Measurements from ENCODE around the gene TTLL3. TPM values are rescaled to one million over a fixed set of nuclear protein-coding genes. Genes with fewer than 3 reads are reported as not detected.

TTLL3 gene
- total and polyA plus RNA-seq, 2 donors (not counting 3 experiments of a cell fraction or from before 2014, with no cell fraction given), result 43.5 to 65.2 TPM

DNA sequence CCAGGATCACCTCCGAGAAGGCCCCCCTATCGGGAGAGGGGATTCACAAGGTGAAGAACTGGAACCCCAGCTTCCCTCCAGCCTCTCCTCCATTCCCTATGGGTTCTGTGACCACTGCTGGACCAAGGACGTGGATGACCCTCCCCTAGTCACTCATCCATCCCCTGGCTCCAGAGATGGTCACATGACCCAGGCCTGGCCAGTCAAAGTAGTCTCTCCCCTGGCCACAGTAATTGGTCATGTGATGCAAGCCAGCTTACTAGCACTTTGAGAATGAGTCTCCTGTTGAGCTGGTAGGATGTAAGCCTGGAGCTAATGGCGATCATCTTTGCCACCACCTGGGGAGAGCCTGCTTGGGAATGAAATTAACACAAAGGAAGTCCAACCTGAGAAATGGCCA lies 44.2 kb upstream of the TTLL3 start:
- Histone ChIP-seq H3K36me3 (ENCODE audit: control insufficient read depth in 2 of 2, extremely low read depth in 1 of 2, insufficient read depth in 2 of 2, low read length in 2 of 2) (peaks cover 0 to 5% of the 10 kb centered on the region in 2 experiments), H3K27ac (ENCODE audit: insufficient read depth, low read depth, low read length) (no peak overlapping the region), H3K27me3 (ENCODE audit: control insufficient read depth in 2 of 2, insufficient read depth in 2 of 2, low read length in 2 of 2) (no peaks in the 10 kb centered on the region), H3K4me3 (replicated peaks in 1 of 3; ENCODE audit: insufficient read depth in 1 of 3, low read depth in 1 of 3, low read length in 3 of 3) (no peak overlapping the region), H3K9me1 (replicated peaks; ENCODE audit: control insufficient read depth, extremely low read depth, insufficient read depth, low read length) (no peaks in the 10 kb centered on the region), H3K9me3 (replicated peaks; ENCODE audit: control insufficient read depth, insufficient read depth, low read length) (no peaks in the 10 kb centered on the region), H2AFZ (ENCODE audit: low read depth, low read length) (no peak overlapping the region), H3K4me2 (ENCODE audit: insufficient read depth, low read length) (no peak overlapping the region), H3K9ac (replicated peaks; ENCODE audit: extremely low read depth, insufficient read depth, low read length) (no peak overlapping the region), H3K79me2 (ENCODE audit: control insufficient read depth, insufficient read depth, low read length) (peaks cover 6% of the 10 kb centered on the region), H3K4me1 (ENCODE audit: control insufficient read depth, extremely low read depth, insufficient read depth, low read length) (peaks cover 18% of the 10 kb centered on the region), H4K20me1 (replicated peaks; ENCODE audit: control insufficient read depth, extremely low read depth, insufficient read depth, low read length) (no peaks in the 10 kb centered on the region)
- dilution Hi-C loops (cut with MboI; ENCODE audit: extremely low pct_ligation_motif_present, low sequenced_read_pairs), result no loop called here
- BruUV-seq (replicated peaks), result no TSS peak
- DNase-seq (ENCODE audit: low read depth, low spot score) (no peak), FAIRE-seq (no peak)
- CTCF ChIA-PET, result no interaction called here
- POLR2A ChIA-PET, result no interaction called here
- TF ChIP-seq GATA2 (IDR thresholded peaks at IDR 0.05; ENCODE audit: insufficient read depth, insufficient read length, low read depth, low read length) (no peak), POLR2A (IDR thresholded peaks at IDR 0.05; ENCODE audit: low read depth, low read length) (no peak), EZH2 (IDR thresholded peaks at IDR 0.05; ENCODE audit: borderline replicate concordance, low read depth, low read length, severe bottlenecking) (no peak)
- TF ChIP-seq, protein P1, sequence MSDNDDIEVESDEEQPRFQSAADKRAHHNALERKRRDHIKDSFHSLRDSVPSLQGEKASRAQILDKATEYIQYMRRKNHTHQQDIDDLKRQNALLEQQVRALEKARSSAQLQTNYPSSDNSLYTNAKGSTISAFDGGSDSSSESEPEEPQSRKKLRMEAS (IDR thresholded peaks at IDR 0.05; ENCODE audit: insufficient read depth, insufficient read length), result no peak
- TF ChIP-seq, protein P2, sequence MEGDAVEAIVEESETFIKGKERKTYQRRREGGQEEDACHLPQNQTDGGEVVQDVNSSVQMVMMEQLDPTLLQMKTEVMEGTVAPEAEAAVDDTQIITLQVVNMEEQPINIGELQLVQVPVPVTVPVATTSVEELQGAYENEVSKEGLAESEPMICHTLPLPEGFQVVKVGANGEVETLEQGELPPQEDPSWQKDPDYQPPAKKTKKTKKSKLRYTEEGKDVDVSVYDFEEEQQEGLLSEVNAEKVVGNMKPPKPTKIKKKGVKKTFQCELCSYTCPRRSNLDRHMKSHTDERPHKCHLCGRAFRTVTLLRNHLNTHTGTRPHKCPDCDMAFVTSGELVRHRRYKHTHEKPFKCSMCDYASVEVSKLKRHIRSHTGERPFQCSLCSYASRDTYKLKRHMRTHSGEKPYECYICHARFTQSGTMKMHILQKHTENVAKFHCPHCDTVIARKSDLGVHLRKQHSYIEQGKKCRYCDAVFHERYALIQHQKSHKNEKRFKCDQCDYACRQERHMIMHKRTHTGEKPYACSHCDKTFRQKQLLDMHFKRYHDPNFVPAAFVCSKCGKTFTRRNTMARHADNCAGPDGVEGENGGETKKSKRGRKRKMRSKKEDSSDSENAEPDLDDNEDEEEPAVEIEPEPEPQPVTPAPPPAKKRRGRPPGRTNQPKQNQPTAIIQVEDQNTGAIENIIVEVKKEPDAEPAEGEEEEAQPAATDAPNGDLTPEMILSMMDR (IDR thresholded peaks at IDR 0.05; ENCODE audit: extremely low read depth in 1 of 2, insufficient read depth in 1 of 2, low read depth in 1 of 2, low read length in 2 of 2), result no peak
- intact Hi-C loops (cut with micrococcal nuclease), result no loop called here

DNA sequence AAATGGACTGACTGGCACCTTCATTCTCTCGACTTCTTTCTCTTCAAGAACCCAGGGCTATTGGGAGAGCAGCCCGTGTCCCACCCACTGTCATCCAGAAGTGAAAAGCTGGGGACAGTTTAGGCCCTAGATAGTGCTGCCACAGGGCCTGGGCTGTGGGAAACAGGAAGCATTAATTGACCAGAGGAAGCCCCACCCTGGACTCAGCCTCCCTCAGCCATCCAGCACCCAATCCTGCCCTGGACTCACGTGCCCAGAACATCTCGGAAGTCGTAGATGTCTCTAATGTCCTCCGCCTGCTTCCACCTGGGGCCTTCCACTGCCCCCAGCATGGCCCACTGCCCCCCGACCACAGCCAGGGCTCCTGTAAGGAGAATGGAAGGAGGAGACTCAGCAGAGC lies 42.6 kb upstream of the TTLL3 start:
- H2AFZ ChIP-seq (ENCODE audit: low read depth, low read length), result no peak overlapping the region
- BruUV-seq (replicated peaks), result no TSS peak
- ChIA-PET CTCF (no interaction called here), POLR2A (no interaction called here)
- intact Hi-C loops (cut with micrococcal nuclease), result no loop called here
- H3K36me3 ChIP-seq (ENCODE audit: control insufficient read depth in 2 of 2, extremely low read depth in 1 of 2, insufficient read depth in 2 of 2, low read length in 2 of 2), result peaks cover 0 to 2% of the 10 kb centered on the region in 2 experiments
- H3K9ac ChIP-seq (replicated peaks; ENCODE audit: extremely low read depth, insufficient read depth, low read length), result no peak overlapping the region
- TF ChIP-seq GATA2 (IDR thresholded peaks at IDR 0.05; ENCODE audit: insufficient read depth, insufficient read length, low read depth, low read length) (no peak), EZH2 (IDR thresholded peaks at IDR 0.05; ENCODE audit: borderline replicate concordance, low read depth, low read length, severe bottlenecking) (no peak), POLR2A (IDR thresholded peaks at IDR 0.05; ENCODE audit: low read depth, low read length) (no peak), MYC (IDR thresholded peaks at IDR 0.05; ENCODE audit: low read depth, low read length) (no peak), FOS (IDR thresholded peaks at IDR 0.05; ENCODE audit: borderline replicate concordance, insufficient read depth, low read length) (no peak), JUN (IDR thresholded peaks at IDR 0.05; ENCODE audit: borderline replicate concordance, insufficient read depth, insufficient read length, low read depth) (no peak), POLR2AphosphoS5 (IDR thresholded peaks at IDR 0.05; ENCODE audit: insufficient read depth, low read depth, low read length) (no peak)
- TF ChIP-seq, protein P1 (IDR thresholded peaks at IDR 0.05; ENCODE audit: insufficient read depth, insufficient read length), result no peak
- TF ChIP-seq, protein P2 (IDR thresholded peaks at IDR 0.05; ENCODE audit: extremely low read depth in 1 of 2, insufficient read depth in 1 of 2, low read depth in 1 of 2, low read length in 2 of 2), result no peak
- DNase-seq (ENCODE audit: low read depth, low spot score) (no peak), FAIRE-seq (no peak)
- no peak overlapping the region for H3K4me3 ChIP-seq (replicated peaks in 1 of 3; ENCODE audit: insufficient read depth in 1 of 3, low read depth in 1 of 3, low read length in 3 of 3)
- H3K9me1 ChIP-seq (replicated peaks; ENCODE audit: control insufficient read depth, extremely low read depth, insufficient read depth, low read length), result no peaks in the 10 kb centered on the region
- H4K20me1 ChIP-seq (replicated peaks; ENCODE audit: control insufficient read depth, extremely low read depth, insufficient read depth, low read length), result no peaks in the 10 kb centered on the region
- H3K9me3 ChIP-seq (replicated peaks; ENCODE audit: control insufficient read depth, insufficient read depth, low read length), result no peaks in the 10 kb centered on the region
- no peak overlapping the region for H3K4me2 ChIP-seq (ENCODE audit: insufficient read depth, low read length)
- H3K27ac ChIP-seq (ENCODE audit: insufficient read depth, low read depth, low read length), result no peak overlapping the region
- peaks cover 6% of the 10 kb centered on the region for H3K79me2 ChIP-seq (ENCODE audit: control insufficient read depth, insufficient read depth, low read length)
- dilution Hi-C loops (cut with MboI; ENCODE audit: extremely low pct_ligation_motif_present, low sequenced_read_pairs), result no loop called here
- peaks cover 18% of the 10 kb centered on the region for H3K4me1 ChIP-seq (ENCODE audit: control insufficient read depth, extremely low read depth, insufficient read depth, low read length)
- no peaks in the 10 kb centered on the region for H3K27me3 ChIP-seq (ENCODE audit: control insufficient read depth in 2 of 2, insufficient read depth in 2 of 2, low read length in 2 of 2)

Measured in endothelial cell of umbilical vein (primary cell).